Esophagus (tissue), 2 donors: ENCODE data around the gene JAM3. TPM values are rescaled to one million over a fixed set of nuclear protein-coding genes. Genes with fewer than 3 reads are reported as not detected.

Source experiments
- H3K27ac ChIP-seq, 2 donors: one replicate each; pipeline ENCODE4 v1.5.1; 2013; ENCODE audit warnings: low read depth in 2 of 2, mild to moderate bottlenecking in 2 of 2, inconsistent platforms in 1 of 2, low read length in 1 of 2, moderate library complexity in 1 of 2
- H3K27me3 ChIP-seq, 2 donors: one replicate each; pipeline ENCODE4 v1.6.1; 2013; ENCODE audit warnings: low read length in 2 of 2, control low read depth in 1 of 2, mild to moderate bottlenecking in 1 of 2; ENCODE audit not compliant: insufficient read depth in 2 of 2, control insufficient read depth in 1 of 2
- H3K36me3 ChIP-seq, 2 donors: one replicate each; pipeline ENCODE4 v1.6.1; 2013; ENCODE audit warnings: low read length in 1 of 2; ENCODE audit not compliant: control insufficient read depth in 2 of 2, insufficient read depth in 2 of 2
- H3K4me1 ChIP-seq, 2 donors: one replicate each; pipeline ENCODE4 v1.6.1; 2013; ENCODE audit warnings: low read length in 1 of 2; ENCODE audit not compliant: control insufficient read depth in 2 of 2, insufficient read depth in 2 of 2
- H3K4me3 ChIP-seq, 2 donors: one replicate each; pipeline ENCODE4 v1.5.1; 2013; ENCODE audit warnings: low read length in 2 of 2, mild to moderate bottlenecking in 2 of 2, low read depth in 1 of 2, moderate library complexity in 1 of 2
- H3K9me3 ChIP-seq, 2 donors: one replicate each; pipeline ENCODE4 v1.6.1; 2013; ENCODE audit warnings: mild to moderate bottlenecking in 2 of 2, low read depth in 1 of 2, low read length in 1 of 2, moderate library complexity in 1 of 2; ENCODE audit not compliant: control insufficient read depth in 2 of 2, insufficient read depth in 1 of 2
- WGBS, 2 donors: extraction: QIAGEN DNeasy Blood & Tissue Kit; methylation state at CpG; one replicate each; pipeline ENCODE4 v1.1.7; 2013; 5-methylcytosine and 5-hydroxymethylcytosine counted together
- polyA plus RNA-seq, 2 donors: library from polyadenylated mRNA; stranded (reverse); fragments of 200-250 nt; gene quantifications; one replicate each; pipeline ENCODE4 v1.2.3, GENCODE V29; 2013
- donor health status: healthy with polysubstance abuse.
- donor health status: Bipolar disorder and iron deficiency.

JAM3 gene
- polyA plus RNA-seq, 2 donors, result 2.5 to 5.5 TPM

GRCh38 chr11:134159652-134160051 lies 90.8 kb downstream of the JAM3 start:
- WGBS, 2 donors, result 92 to 93% methylated on average over 9 of the region's 9 CpGs
- no peaks in the 10 kb centered on the region for H3K27me3 ChIP-seq
- H3K4me3 ChIP-seq, result no peak overlapping the region
- H3K36me3 ChIP-seq, result peaks cover 13 to 37% of the 10 kb centered on the region in 2 donors
- no peaks in the 10 kb centered on the region for H3K4me1 ChIP-seq
- H3K27ac ChIP-seq, result no peak overlapping the region
- H3K9me3 ChIP-seq, result no peaks in the 10 kb centered on the region

DNA sequence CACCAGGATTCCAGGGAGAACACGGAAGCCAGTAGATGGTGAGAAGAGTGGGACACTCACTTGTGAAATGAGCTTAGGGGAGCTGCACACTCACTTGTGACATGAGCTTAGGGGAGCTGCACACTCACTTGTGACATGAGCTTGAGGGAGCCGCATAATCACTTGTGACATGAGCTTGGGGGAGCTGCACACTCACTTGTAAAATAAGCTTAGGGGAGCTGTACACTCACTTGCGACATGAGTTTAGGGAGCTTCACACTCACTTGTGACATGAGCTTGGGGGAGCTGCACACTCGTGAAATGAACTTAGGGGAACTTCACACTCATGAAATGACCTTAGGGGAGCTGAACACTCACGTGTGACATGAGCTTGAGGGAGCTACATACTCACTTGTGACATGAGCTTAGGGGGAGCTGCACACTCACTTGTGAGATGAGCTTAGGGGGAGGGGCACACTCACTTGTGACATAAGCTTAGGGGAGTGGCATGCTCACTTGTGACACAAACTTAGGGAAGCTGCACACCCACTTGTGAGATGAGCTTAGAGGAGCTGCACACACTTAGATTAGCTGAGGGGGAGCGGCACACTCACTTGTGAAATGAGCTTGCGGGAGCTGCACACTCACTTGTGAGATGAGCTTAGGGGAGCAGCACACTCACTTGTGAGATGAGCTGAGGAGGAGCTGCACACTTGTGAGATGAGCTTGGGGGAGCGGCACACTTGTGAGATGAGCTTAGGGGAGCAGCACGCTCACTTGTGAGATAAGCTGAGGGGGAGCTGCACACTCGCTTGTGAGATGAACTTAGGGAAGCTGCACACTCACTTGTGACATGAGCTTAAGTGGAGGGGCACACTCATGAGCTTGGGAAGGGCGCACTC lies 95.9 kb downstream of the JAM3 start:
- H3K4me3 ChIP-seq, result no peak overlapping the region
- H3K9me3 ChIP-seq, result no peaks in the 10 kb centered on the region
- H3K27ac ChIP-seq, result no peak overlapping the region
- no peaks in the 10 kb centered on the region for H3K27me3 ChIP-seq
- H3K4me1 ChIP-seq, result no peaks in the 10 kb centered on the region
- H3K36me3 ChIP-seq, result peaks cover 10 to 38% of the 10 kb centered on the region in 2 donors
- WGBS, 2 donors, result 96 to 97% methylated on average over 11 of the region's 11 CpGs

GRCh38 chr11:134170177-134170918 lies 101.5 kb downstream of the JAM3 start:
- Histone ChIP-seq H3K4me1 (no peaks in the 10 kb centered on the region), H3K36me3 (peaks cover 2 to 26% of the 10 kb centered on the region in 2 donors), H3K27ac (no peak overlapping the region), H3K4me3 (no peak overlapping the region), H3K27me3 (no peaks in the 10 kb centered on the region), H3K9me3 (no peaks in the 10 kb centered on the region)
- 86 to 90% methylated on average over 6 of the region's 6 CpGs for WGBS, 2 donors

- 95 to 100% methylated on average over 5 of the region's 5 CpGs for WGBS, 2 donors
- H3K27ac ChIP-seq, result no peak overlapping the region
- no peak overlapping the region for H3K4me3 ChIP-seq
- H3K4me1 ChIP-seq, result no peaks in the 10 kb centered on the region
- H3K9me3 ChIP-seq, result no peaks in the 10 kb centered on the region
- H3K36me3 ChIP-seq, result peaks cover 6 to 26% of the 10 kb centered on the region in 2 donors
- H3K27me3 ChIP-seq, result no peaks in the 10 kb centered on the region
These were observed 102.0 kb downstream of the JAM3 start for GRCh38 chr11:134170919-134171281.

- Histone ChIP-seq H3K27me3 (no peaks in the 10 kb centered on the region), H3K9me3 (no peaks in the 10 kb centered on the region), H3K36me3 (peaks cover 13 to 30% of the 10 kb centered on the region in 2 donors), H3K27ac (no peak overlapping the region), H3K4me3 (no peak overlapping the region), H3K4me1 (no peaks in the 10 kb centered on the region)
- 97 to 98% methylated on average over 10 of the region's 10 CpGs for WGBS, 2 donors
These were observed 103.1 kb downstream of the JAM3 start for GRCh38 chr11:134171951-134172350.

GRCh38 chr11:134173296-134173695 lies 104.4 kb downstream of the JAM3 start:
- Histone ChIP-seq H3K9me3 (no peaks in the 10 kb centered on the region), H3K4me3 (no peak overlapping the region), H3K27me3 (no peaks in the 10 kb centered on the region), H3K4me1 (no peaks in the 10 kb centered on the region), H3K27ac (no peak overlapping the region), H3K36me3 (peaks cover 17 to 27% of the 10 kb centered on the region in 2 donors)
- 98 to 100% methylated on average over 5 of the region's 5 CpGs for WGBS, 2 donors

GRCh38 chr11:134176284-134176683 lies 107.4 kb downstream of the JAM3 start:
- H3K27ac ChIP-seq, result no peak overlapping the region
- no peaks in the 10 kb centered on the region for H3K4me1 ChIP-seq
- no peak overlapping the region for H3K4me3 ChIP-seq
- WGBS, 2 donors, result 95 to 96% methylated on average over 13 of the region's 13 CpGs
- peaks cover 20 to 22% of the 10 kb centered on the region in 2 donors for H3K36me3 ChIP-seq
- H3K27me3 ChIP-seq, result no peaks in the 10 kb centered on the region
- H3K9me3 ChIP-seq, result no peaks in the 10 kb centered on the region

GRCh38 chr11:134178032-134178674 lies 109.3 kb downstream of the JAM3 start:
- Histone ChIP-seq H3K4me3 (no peak overlapping the region), H3K9me3 (no peaks in the 10 kb centered on the region), H3K27ac (no peak overlapping the region), H3K4me1 (no peaks in the 10 kb centered on the region), H3K27me3 (no peaks in the 10 kb centered on the region), H3K36me3 (peaks cover 16 to 25% of the 10 kb centered on the region in 2 donors)
- 70 to 75% methylated on average over 5 of the region's 5 CpGs for whole genome bisulfite sequencing, 2 donors

DNA sequence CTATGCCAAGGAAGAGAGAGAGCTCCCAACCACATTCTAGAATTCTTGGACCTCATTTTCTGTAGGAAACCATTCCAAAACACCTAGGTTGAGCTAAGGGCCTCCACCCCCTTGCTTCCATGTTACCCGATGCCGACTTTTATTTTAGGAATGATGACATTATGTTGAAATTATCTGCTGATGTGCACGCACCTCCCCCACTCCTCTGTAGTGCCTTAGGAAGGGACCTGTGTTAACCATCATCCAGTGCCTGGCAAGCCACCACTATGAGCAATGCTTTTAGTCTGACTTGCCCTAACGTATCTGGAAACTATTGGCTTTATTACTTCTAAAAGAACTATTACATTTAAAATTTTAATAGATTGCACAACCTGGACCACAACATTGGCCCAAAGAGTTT lies 112.8 kb downstream of the JAM3 start:
- no peaks in the 10 kb centered on the region for H3K4me1 ChIP-seq
- H3K36me3 ChIP-seq, result peaks cover 9 to 20% of the 10 kb centered on the region in 2 donors
- no peaks in the 10 kb centered on the region for H3K9me3 ChIP-seq
- H3K4me3 ChIP-seq, result no peak overlapping the region
- H3K27me3 ChIP-seq, result no peaks in the 10 kb centered on the region
- WGBS, 2 donors, result 83 to 94% methylated on average over 4 of the region's 4 CpGs
- H3K27ac ChIP-seq, result no peak overlapping the region
